Neural cell (in vitro differentiated cells): ENCODE data around the gene STK24. TPM values are rescaled to one million over a fixed set of nuclear protein-coding genes. Genes with fewer than 3 reads are reported as not detected.

Source experiments
- H2AFZ ChIP-seq: fragments of 200-600, 300-800 bp; sonication (generic), shearing (Covaris generic); 2 replicates; pipeline ENCODE4 v1.6.0; 2014; ENCODE audit warnings: low read depth, mild to moderate bottlenecking, antibody characterized with exemption, low read length, moderate library complexity
- H3F3A ChIP-seq: fragments of 200-600 bp; shearing (Covaris generic); 2 replicates; pipeline ENCODE4 v1.6.1; 2016; ENCODE audit warnings: mild to moderate bottlenecking, moderate library complexity, mixed read lengths, antibody characterized with exemption, low read length; ENCODE audit not compliant: insufficient read depth, poor library complexity, severe bottlenecking
- H3K27ac ChIP-seq: fragments of 200-600, 300-800 bp; sonication (generic), shearing (Covaris generic); 2 replicates; pipeline ENCODE4 v1.5.1; 2014; ENCODE audit warnings: mild to moderate bottlenecking, low read length, moderate library complexity
- H3K27me3 ChIP-seq: fragments of 300-800, 200-600 bp; sonication (generic), shearing (Covaris generic); 2 replicates; pipeline ENCODE4 v1.6.0; 2014; ENCODE audit warnings: mild to moderate bottlenecking, low read depth, low read length, moderate library complexity; ENCODE audit not compliant: insufficient read depth
- H3K36me3 ChIP-seq: fragments of 300-800, 200-600 bp; sonication (generic), shearing (Covaris generic); 2 replicates; pipeline ENCODE4 v1.5.1; 2014; ENCODE audit warnings: mild to moderate bottlenecking, antibody characterized with exemption, low read length, moderate library complexity; ENCODE audit not compliant: insufficient read depth
- H3K4me2 ChIP-seq: fragments of 300-800, 200-600 bp; sonication (generic), shearing (Covaris generic); 2 replicates; pipeline ENCODE4 v1.6.0; 2014; ENCODE audit warnings: mild to moderate bottlenecking, low read length
- H3K4me3 ChIP-seq: fragments of 300-800, 200-600 bp; sonication (generic), shearing (Covaris generic); 2 replicates; pipeline ENCODE4 v1.5.1; 2014; ENCODE audit warnings: mild to moderate bottlenecking, low read length, moderate library complexity
- H3K79me2 ChIP-seq: fragments of 200-600 bp; shearing (Covaris generic); replicated peaks from 2 replicates; pipeline ENCODE4 v1.6.0; 2014; ENCODE audit warnings: mild to moderate bottlenecking, low read length, moderate library complexity; ENCODE audit not compliant: insufficient read depth
- H3K9ac ChIP-seq: fragments of 300-800, 200-600 bp; sonication (generic), shearing (Covaris generic); 2 replicates; pipeline ENCODE4 v1.6.1; 2016; ENCODE audit warnings: mild to moderate bottlenecking, low read length, mixed read lengths
- H3K9me2 ChIP-seq: fragments of 200-600 bp; shearing (Covaris generic); 2 replicates; pipeline ENCODE4 v1.6.1; 2016; ENCODE audit warnings: mild to moderate bottlenecking, low read length, mixed read lengths; ENCODE audit not compliant: insufficient read depth
- H3K9me3 ChIP-seq: fragments of 200-600, 300-800 bp; sonication (generic), shearing (Covaris generic); 2 replicates; pipeline ENCODE4 v1.6.1; 2016; ENCODE audit warnings: mild to moderate bottlenecking, mixed run types, low read length, moderate library complexity, mixed read lengths
- H4K20me1 ChIP-seq: fragments of 200-600 bp; shearing (Covaris generic); 2 replicates; pipeline ENCODE4 v1.6.1; 2016; ENCODE audit warnings: mild to moderate bottlenecking, mixed run types; ENCODE audit not compliant: insufficient read depth
- EP300 ChIP-seq: fragments of 450-650 bp; conservative IDR thresholded peaks from 2 replicates; pipeline ENCODE4 v1.6.1; 2014; ENCODE audit warnings: antibody characterized with exemption, mild to moderate bottlenecking, moderate library complexity; ENCODE audit not compliant: poor library complexity, severe bottlenecking
- EZH2 ChIP-seq: fragments of 200-600, 300-800 bp; shearing (Covaris generic), sonication (generic); IDR thresholded peaks from 2 replicates; pipeline ENCODE4 v1.6.1; 2014; ENCODE audit warnings: antibody characterized with exemption, low read length, borderline replicate concordance, mild to moderate bottlenecking; ENCODE audit not compliant: insufficient read depth, poor library complexity, severe bottlenecking
- MXI1 ChIP-seq: fragments of 450-650 bp; conservative IDR thresholded peaks from 2 replicates; pipeline ENCODE4 v1.6.1; 2014; ENCODE audit warnings: antibody characterized with exemption, mild to moderate bottlenecking; ENCODE audit not compliant: poor library complexity, severe bottlenecking
- POLR2AphosphoS5 ChIP-seq: IDR thresholded peaks from 2 replicates; pipeline ENCODE4 v1.6.1; 2012
- RAD21 ChIP-seq: fragments of 450-650 bp; conservative IDR thresholded peaks from 2 replicates; pipeline ENCODE4 v1.6.1; 2014; ENCODE audit warnings: antibody characterized with exemption, mild to moderate bottlenecking, moderate library complexity
- REST ChIP-seq: IDR thresholded peaks from 2 replicates; pipeline ENCODE4 v1.6.1; 2012; ENCODE audit warnings: borderline replicate concordance
- SMC3 ChIP-seq: fragments of 450-650 bp; conservative IDR thresholded peaks from 2 replicates; pipeline ENCODE4 v1.6.1; 2014; ENCODE audit warnings: antibody characterized with exemption, mild to moderate bottlenecking, moderate library complexity; ENCODE audit not compliant: poor library complexity
- TAF1 ChIP-seq: IDR thresholded peaks from 2 replicates; pipeline ENCODE4 v1.6.1; 2012; ENCODE audit warnings: low read depth
- polyA plus RNA-seq: library from polyadenylated mRNA; depleted of rRNA; stranded (reverse); fragments of >200 nt; gene quantifications from 2 replicates; pipeline ENCODE4 v1.2.3, GENCODE V29; 2014
- TF ChIP-seq, protein P1 (sequence below): fragments of 450-650 bp; IDR thresholded peaks from 2 replicates; pipeline ENCODE4 v1.5.1; 2014; ENCODE audit warnings: antibody characterized with exemption, mild to moderate bottlenecking, moderate library complexity; ENCODE audit not compliant: poor library complexity, severe bottlenecking

The STK24 gene
- polyA plus RNA-seq, 1 donor from 2014 or later = 66.0 TPM

DNA sequence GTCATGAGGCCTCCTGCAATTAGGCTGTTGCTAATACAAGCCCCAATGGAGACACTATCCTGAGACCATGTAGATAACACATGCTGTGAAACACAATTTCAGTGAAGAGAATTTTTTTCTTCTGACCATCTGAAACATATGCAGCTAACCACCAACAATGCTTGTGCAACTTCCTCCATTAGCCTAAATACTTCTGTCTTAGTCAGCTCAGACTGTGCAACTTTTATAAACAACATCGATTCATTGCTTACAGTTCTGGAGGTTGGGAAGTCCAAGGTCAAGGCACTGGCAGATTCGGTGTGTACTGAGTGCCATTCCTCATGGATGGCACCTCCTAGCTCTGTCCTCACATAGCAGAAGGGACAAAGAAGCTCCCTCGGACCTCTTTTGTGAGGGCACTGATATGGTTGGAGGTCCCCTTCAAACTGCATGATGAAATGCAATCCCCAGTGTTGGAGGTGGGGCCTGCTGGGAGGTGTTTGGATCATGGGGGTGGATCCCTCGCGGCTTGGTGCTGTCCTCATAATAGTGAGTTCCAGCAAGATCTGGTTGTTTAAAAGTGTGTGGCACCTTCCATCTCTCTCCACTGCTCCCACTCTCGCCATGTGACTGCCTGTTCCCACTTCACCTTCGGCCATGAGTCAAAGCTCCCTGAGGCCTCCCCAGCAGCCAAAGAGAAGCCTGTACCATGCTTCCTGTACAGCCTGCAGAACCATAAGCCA lies 27.7 kb downstream of the STK24 start:
- Histone ChIP-seq H2AFZ (no peak overlapping the region), H3K27me3 (no peaks in the 10 kb centered on the region), H3K79me2 (peaks cover 25% of the 10 kb centered on the region), H3K4me2 (no peak overlapping the region), H3K9me2 (no peaks in the 10 kb centered on the region), H3K9ac (no peak overlapping the region), H3K27ac (no peak overlapping the region), H4K20me1 (no peaks in the 10 kb centered on the region), H3K4me3 (no peak overlapping the region), H3K36me3 (peaks cover 4% of the 10 kb centered on the region), H3F3A (no peaks in the 10 kb centered on the region), H3K9me3 (peaks cover 3% of the 10 kb centered on the region)
- no peak for TF ChIP-seq REST
- no peak for TF ChIP-seq EP300
- TF ChIP-seq EZH2 = no peak
- TF ChIP-seq MXI1 = no peak
- TF ChIP-seq POLR2AphosphoS5 = no peak
- TF ChIP-seq, protein P1, sequence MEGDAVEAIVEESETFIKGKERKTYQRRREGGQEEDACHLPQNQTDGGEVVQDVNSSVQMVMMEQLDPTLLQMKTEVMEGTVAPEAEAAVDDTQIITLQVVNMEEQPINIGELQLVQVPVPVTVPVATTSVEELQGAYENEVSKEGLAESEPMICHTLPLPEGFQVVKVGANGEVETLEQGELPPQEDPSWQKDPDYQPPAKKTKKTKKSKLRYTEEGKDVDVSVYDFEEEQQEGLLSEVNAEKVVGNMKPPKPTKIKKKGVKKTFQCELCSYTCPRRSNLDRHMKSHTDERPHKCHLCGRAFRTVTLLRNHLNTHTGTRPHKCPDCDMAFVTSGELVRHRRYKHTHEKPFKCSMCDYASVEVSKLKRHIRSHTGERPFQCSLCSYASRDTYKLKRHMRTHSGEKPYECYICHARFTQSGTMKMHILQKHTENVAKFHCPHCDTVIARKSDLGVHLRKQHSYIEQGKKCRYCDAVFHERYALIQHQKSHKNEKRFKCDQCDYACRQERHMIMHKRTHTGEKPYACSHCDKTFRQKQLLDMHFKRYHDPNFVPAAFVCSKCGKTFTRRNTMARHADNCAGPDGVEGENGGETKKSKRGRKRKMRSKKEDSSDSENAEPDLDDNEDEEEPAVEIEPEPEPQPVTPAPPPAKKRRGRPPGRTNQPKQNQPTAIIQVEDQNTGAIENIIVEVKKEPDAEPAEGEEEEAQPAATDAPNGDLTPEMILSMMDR = no peak
- TF ChIP-seq TAF1 = no peak
- no peak for TF ChIP-seq RAD21
- no peak for TF ChIP-seq SMC3

DNA sequence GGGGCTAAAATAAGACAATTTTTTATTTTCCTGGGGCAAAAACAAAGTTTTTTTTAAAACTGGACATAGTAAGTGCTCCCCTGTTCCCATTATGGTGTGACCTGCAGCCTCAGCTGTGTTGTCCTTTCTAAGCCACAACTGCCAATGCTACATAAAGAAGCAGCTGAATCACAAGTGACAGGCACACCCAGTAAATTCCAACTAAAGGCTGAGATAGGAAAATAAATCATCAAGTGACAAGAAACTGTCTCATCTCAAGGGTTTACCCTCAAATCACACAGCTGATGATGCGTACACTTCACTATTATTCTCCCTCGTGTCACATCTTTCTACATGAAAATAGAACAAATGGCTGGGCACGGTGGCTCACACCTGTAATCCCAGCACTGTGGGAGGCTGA lies 28.7 kb downstream of the STK24 start:
- H3K9ac ChIP-seq = no peak overlapping the region
- H3K4me3 ChIP-seq = no peak overlapping the region
- no peaks in the 10 kb centered on the region for H3K9me2 ChIP-seq
- peaks cover 4% of the 10 kb centered on the region for H3K36me3 ChIP-seq
- H3K79me2 ChIP-seq = peaks cover 31% of the 10 kb centered on the region
- no peaks in the 10 kb centered on the region for H4K20me1 ChIP-seq
- TF ChIP-seq EZH2 (no peak), REST (no peak), RAD21 (no peak), MXI1 (no peak)
- TF ChIP-seq, protein P1 = no peak
- H3K9me3 ChIP-seq = peaks cover 3% of the 10 kb centered on the region
- no peaks in the 10 kb centered on the region for H3F3A ChIP-seq
- no peaks in the 10 kb centered on the region for H3K27me3 ChIP-seq
- H3K4me2 ChIP-seq = no peak overlapping the region
- no peak overlapping the region for H3K27ac ChIP-seq
- H2AFZ ChIP-seq = no peak overlapping the region
